ENCODE data around the gene TM9SF1. TPM values are rescaled to one million over a fixed set of nuclear protein-coding genes. Genes with fewer than 3 reads are reported as not detected.

Gene TM9SF1
- total and polyA plus RNA-seq, 2 of the 4 experiments (the other 2 are of a cell fraction): 40.4 to 65.6 TPM

DNA sequence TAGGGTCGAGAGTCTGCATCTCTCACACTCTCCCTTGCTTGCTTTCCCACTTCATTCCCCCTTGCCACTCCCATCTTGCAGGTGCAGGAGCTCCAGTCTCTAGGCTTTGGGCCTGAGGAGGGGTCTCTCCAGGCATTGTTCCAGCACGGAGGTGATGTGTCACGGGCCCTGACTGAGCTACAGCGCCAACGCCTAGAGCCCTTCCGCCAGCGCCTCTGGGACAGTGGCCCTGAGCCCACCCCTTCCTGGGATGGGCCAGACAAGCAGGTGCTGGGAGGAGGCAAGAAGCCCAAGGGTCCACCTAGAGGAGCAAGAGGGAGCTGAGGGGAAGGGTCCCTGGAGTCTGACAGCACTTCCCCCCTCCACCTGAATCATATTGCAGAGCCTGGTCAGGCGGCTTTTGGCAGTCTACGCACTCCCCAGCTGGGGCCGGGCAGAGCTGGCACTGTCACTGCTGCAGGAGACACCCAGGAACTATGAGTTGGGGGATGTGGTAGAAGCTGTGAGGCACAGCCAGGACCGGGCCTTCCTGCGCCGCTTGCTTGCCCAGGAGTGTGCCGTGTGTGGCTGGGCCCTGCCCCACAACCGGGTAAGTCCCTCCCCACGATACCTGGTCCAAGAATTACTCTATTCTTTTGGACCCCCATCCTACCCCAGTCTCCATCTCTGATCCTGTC, 43.7 kb downstream of the TM9SF1 start:
- ATAC-seq (ENCODE audit: low read depth): no peak
- no peak for DNase-seq
- in situ Hi-C loops (cut with MboI; ENCODE audit: low sequenced_read_pairs) (no loop called here), intact Hi-C loops (cut with micrococcal nuclease) (no loop called here), dilution Hi-C loops (cut with HindIII; ENCODE audit: low sequenced_read_pairs, unreplicated experiment) (no loop called here)
- Histone ChIP-seq H3K23ac (ENCODE audit: low read depth, low read length) (no peak overlapping the region), H2AFZ (replicated peaks; ENCODE audit: low read length, poor library complexity) (no peak overlapping the region), H3K27me3 (ENCODE audit: control insufficient read depth, insufficient read depth, low read length) (no peaks in the 10 kb centered on the region), H3K56ac (ENCODE audit: extremely low read depth, insufficient read depth, low read length) (no peak overlapping the region), H4K8ac (ENCODE audit: low read depth in 2 of 2, low read length in 2 of 2) (no peak overlapping the region), H3K4me3 (ENCODE audit: insufficient read depth, low read depth, low read length) (no peak overlapping the region), H3K4me1 (ENCODE audit: control insufficient read depth, insufficient read depth, low read length) (peaks cover 3% of the 10 kb centered on the region), H2AK5ac (ENCODE audit: low read depth, low read length) (no peak overlapping the region), H4K20me1 (ENCODE audit: insufficient read depth, low read length) (peaks cover 10% of the 10 kb centered on the region), H3K27ac (ENCODE audit: insufficient read depth, low read length) (no peak overlapping the region), H2BK120ac (ENCODE audit: low read depth, low read length) (no peak overlapping the region), H3K9ac (ENCODE audit: low read depth, low read length) (no peak overlapping the region), H2AK9ac (replicated peaks; ENCODE audit: low read depth, low read length, poor library complexity) (no peak overlapping the region), H4K5ac (ENCODE audit: low read depth, low read length) (no peak overlapping the region), H4K91ac (ENCODE audit: insufficient read depth, low read depth, low read length) (no peak overlapping the region), H3K14ac (replicated peaks; ENCODE audit: low read depth, low read length) (no peak overlapping the region), H3K79me1 (ENCODE audit: low read depth in 1 of 2, low read length in 2 of 2) (peaks cover 19 to 41% of the 10 kb centered on the region in 2 experiments), H3K4me2 (ENCODE audit: low read depth, low read length) (no peak overlapping the region), H3K9me3 (ENCODE audit: control insufficient read depth, insufficient read depth, low read length) (no peaks in the 10 kb centered on the region), H2BK20ac (ENCODE audit: low read depth, low read length) (no peak overlapping the region), H3K18ac (ENCODE audit: low read depth, low read length) (no peak overlapping the region), H2BK15ac (ENCODE audit: low read depth, low read length) (no peak overlapping the region), H2BK5ac (ENCODE audit: low read depth, low read length, poor library complexity, severe bottlenecking) (no peak overlapping the region), H3K4ac (ENCODE audit: low read depth, low read length) (no peak overlapping the region), H3K36me3 (ENCODE audit: control insufficient read depth, insufficient read depth, low read length) (peaks cover 55% of the 10 kb centered on the region), H3K9me1 (ENCODE audit: insufficient read depth, low read length) (no peaks in the 10 kb centered on the region)
- TF ChIP-seq RCOR1 (IDR thresholded peaks at IDR 0.05; ENCODE audit: insufficient replicate concordance, low read length) (no peak), RAD21 (IDR thresholded peaks at IDR 0.05; ENCODE audit: low read length) (no peak), FOS (IDR thresholded peaks at IDR 0.05; ENCODE audit: low read depth, low read length) (no peak), CEBPB (IDR thresholded peaks at IDR 0.05; ENCODE audit: low read depth, low read length) (no peak), ELK1 (IDR thresholded peaks at IDR 0.05; ENCODE audit: borderline replicate concordance, low read depth, low read length) (no peak), MAZ (IDR thresholded peaks at IDR 0.05; ENCODE audit: borderline replicate concordance, low read depth, low read length) (no peak), SMC3 (IDR thresholded peaks at IDR 0.05; ENCODE audit: low read depth, low read length) (no peak), POLR2A (IDR thresholded peaks at IDR 0.05; ENCODE audit: low read depth, low read length) (no peak), RFX5 (IDR thresholded peaks at IDR 0.05; ENCODE audit: low read depth, low read length) (no peak), MXI1 (IDR thresholded peaks at IDR 0.05; ENCODE audit: borderline replicate concordance, low read depth, low read length) (no peak), NFE2L2 (IDR thresholded peaks at IDR 0.05; ENCODE audit: low read depth, low read length) (no peak), BHLHE40 (IDR thresholded peaks at IDR 0.05; ENCODE audit: low read depth, low read length) (no peak), USF2 (IDR thresholded peaks at IDR 0.05; ENCODE audit: low read depth, low read length) (no peak), MAFK (IDR thresholded peaks at IDR 0.05; ENCODE audit: low read depth, low read length) (no peak), CHD1 (IDR thresholded peaks at IDR 0.05; ENCODE audit: low read depth, low read length) (no peak)
- TF ChIP-seq, protein P1, sequence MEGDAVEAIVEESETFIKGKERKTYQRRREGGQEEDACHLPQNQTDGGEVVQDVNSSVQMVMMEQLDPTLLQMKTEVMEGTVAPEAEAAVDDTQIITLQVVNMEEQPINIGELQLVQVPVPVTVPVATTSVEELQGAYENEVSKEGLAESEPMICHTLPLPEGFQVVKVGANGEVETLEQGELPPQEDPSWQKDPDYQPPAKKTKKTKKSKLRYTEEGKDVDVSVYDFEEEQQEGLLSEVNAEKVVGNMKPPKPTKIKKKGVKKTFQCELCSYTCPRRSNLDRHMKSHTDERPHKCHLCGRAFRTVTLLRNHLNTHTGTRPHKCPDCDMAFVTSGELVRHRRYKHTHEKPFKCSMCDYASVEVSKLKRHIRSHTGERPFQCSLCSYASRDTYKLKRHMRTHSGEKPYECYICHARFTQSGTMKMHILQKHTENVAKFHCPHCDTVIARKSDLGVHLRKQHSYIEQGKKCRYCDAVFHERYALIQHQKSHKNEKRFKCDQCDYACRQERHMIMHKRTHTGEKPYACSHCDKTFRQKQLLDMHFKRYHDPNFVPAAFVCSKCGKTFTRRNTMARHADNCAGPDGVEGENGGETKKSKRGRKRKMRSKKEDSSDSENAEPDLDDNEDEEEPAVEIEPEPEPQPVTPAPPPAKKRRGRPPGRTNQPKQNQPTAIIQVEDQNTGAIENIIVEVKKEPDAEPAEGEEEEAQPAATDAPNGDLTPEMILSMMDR (conservative IDR thresholded peaks at IDR 0.05; ENCODE audit: low read depth, low read length): no peak
- ChIA-PET CTCF (interaction anchor here (4.3 kb wide), 1 partner anchor 9 kb away, joined by 14 read pairs; the partner anchor contains the start of gene IRF9), POLR2A (ENCODE audit: unreplicated experiment) (no interaction called here)
- no CpG with 5 or more reads among the region's 16 CpGs for WGBS, 2 experiments (ENCODE audit: extremely low coverage in 2 of 2, insufficient read length in 1 of 2)
- no TSS peak for BruUV-seq (replicated peaks)
